HCT116 (cell line): ENCODE results near the gene ARHGEF39. TPM values are rescaled to one million over a fixed set of nuclear protein-coding genes. Genes with fewer than 3 reads are reported as not detected.

Experiments
- ATAC-seq: fragments of 200-7000 bp; cut with Tn5 transposase; 2 replicates; pipeline ENCODE4 v1.9.1; 2020; ENCODE audit warnings: mild to moderate bottlenecking, moderate library complexity
- BruUV-seq: library from RNA; stranded (reverse); fragments of 400-500 nt; replicated peaks from 2 replicates; lab custom pipeline; 2021; lab: Mats Ljungman, UMichigan
- CTCF ChIA-PET: fragments of 300-600 bp; sonication (Branson Sonifier 250); formaldehyde crosslinking; loops from one replicate; lab custom pipeline; 2021; ENCODE audit warnings: antibody characterized with exemption; lab: Charles Lee
- POLR2A ChIA-PET: fragments of 300-600, 350-600 bp; sonication (Branson Sonifier 250); formaldehyde crosslinking; loops from one replicate; lab custom pipeline; 2021; ENCODE audit warnings: antibody characterized with exemption; lab: Charles Lee
- RAD21 ChIA-PET, 2 experiments: fragments of 300-600 bp; sonication (Branson Sonifier 250); formaldehyde crosslinking; loops; one replicate each; lab custom pipeline; 2023; ENCODE audit warnings: low total read pairs in 2 of 2; ENCODE audit not compliant: uncharacterized antibody in 2 of 2, unreplicated experiment in 2 of 2, low non-redundant PET in 1 of 2; lab: Charles Lee
- DNase-seq: peaks from one replicate; pipeline ENCODE4 v3.0.0-alpha.2; 2010; ENCODE audit warnings: low read depth, low spot score
- H2AFZ ChIP-seq: fragments of 200-600 bp; shearing (Covaris generic), sonication (generic); 2 replicates; pipeline ENCODE4 v1.6.1; 2017; ENCODE audit warnings: low read depth, mixed run types, mixed read lengths, antibody characterized with exemption, low read length; ENCODE audit not compliant: poor library complexity, severe bottlenecking
- H3K27ac ChIP-seq: 2 replicates; pipeline ENCODE4 v1.5.1; 2012; ENCODE audit warnings: low read depth, low read length
- H3K27me3 ChIP-seq: fragments of 200-600 bp; sonication (generic); 2 replicates; pipeline ENCODE4 v1.6.1; 2016; ENCODE audit warnings: mixed run types, low read length, mixed read lengths; ENCODE audit not compliant: insufficient read depth
- H3K36me3 ChIP-seq, 2 experiments: fragments of 200-500 bp in 1 of 2; fragments of 200-600 bp in 1 of 2; sonication (Bioruptor generic) in 1 of 2; sonication (generic) in 1 of 2; 2 replicates each; pipeline versions ENCODE4 v1.5.1 to v1.6.1; 2014 to 2016; ENCODE audit warnings: low read length in 2 of 2, inconsistent platforms in 1 of 2, mixed read lengths in 1 of 2, mixed run types in 1 of 2; ENCODE audit not compliant: insufficient read depth in 2 of 2, control insufficient read depth in 1 of 2
- H3K4me1 ChIP-seq, 2 experiments: fragments of 200-600 bp in 1 of 2; sonication (generic) in 1 of 2; 2 replicates each; pipeline versions ENCODE4 v1.5.1 to v1.6.1; 2012 to 2017; ENCODE audit warnings: low read length in 2 of 2, inconsistent platforms in 1 of 2, mild to moderate bottlenecking in 1 of 2, mixed read lengths in 1 of 2, mixed run types in 1 of 2, moderate library complexity in 1 of 2; ENCODE audit not compliant: insufficient read depth in 2 of 2, control insufficient read depth in 1 of 2
- H3K4me2 ChIP-seq: fragments of 200-600 bp; sonication (generic); 2 replicates; pipeline ENCODE4 v1.6.1; 2017; ENCODE audit warnings: mixed run types, low read length, mixed read lengths
- H3K4me3 ChIP-seq, 2 experiments: fragments of 200-600 bp in 1 of 2; sonication (generic) in 1 of 2; replicated peaks in 1 of 2; 2 replicates each; pipeline ENCODE4 v1.5.1; 2011 to 2016; ENCODE audit warnings: low read length in 2 of 2, control low read depth in 1 of 2, low read depth in 1 of 2, mild to moderate bottlenecking in 1 of 2, mixed read lengths in 1 of 2, mixed run types in 1 of 2
- H3K79me2 ChIP-seq: fragments of 200-600 bp; sonication (generic); 2 replicates; pipeline ENCODE4 v1.6.1; 2017; ENCODE audit warnings: mild to moderate bottlenecking, mixed run types, low read length, moderate library complexity, mixed read lengths; ENCODE audit not compliant: insufficient read depth
- H3K9ac ChIP-seq: fragments of 200-600 bp; sonication (generic); 2 replicates; pipeline ENCODE4 v1.6.1; 2016; ENCODE audit warnings: low read length, mixed read lengths
- H3K9me2 ChIP-seq: fragments of 200-600 bp; sonication (generic), shearing (Covaris generic); 2 replicates; pipeline ENCODE4 v1.6.1; 2017; ENCODE audit warnings: mixed run types, mild to moderate bottlenecking, moderate library complexity; ENCODE audit not compliant: insufficient read depth
- H3K9me3 ChIP-seq, 2 experiments: fragments of 200-500 bp in 1 of 2; fragments of 200-600 bp in 1 of 2; sonication (Bioruptor generic) in 1 of 2; sonication (generic) in 1 of 2; 2 replicates each; pipeline ENCODE4 v1.6.1; 2014 to 2017; ENCODE audit warnings: low read length in 2 of 2, mixed read lengths in 2 of 2, inconsistent platforms in 1 of 2, low read depth in 1 of 2, mild to moderate bottlenecking in 1 of 2, mixed run types in 1 of 2, moderate library complexity in 1 of 2; ENCODE audit not compliant: control insufficient read depth in 1 of 2, insufficient read depth in 1 of 2
- H4K20me1 ChIP-seq: fragments of 200-600 bp; sonication (generic), shearing (Covaris generic); 2 replicates; pipeline ENCODE4 v1.6.1; 2017; ENCODE audit warnings: mixed run types, mild to moderate bottlenecking, moderate library complexity; ENCODE audit not compliant: insufficient read depth
- CEBPB ChIP-seq: IDR thresholded peaks from 2 replicates; pipeline ENCODE4 v1.6.1; 2012; ENCODE audit warnings: low read depth
- EGR1 ChIP-seq: IDR thresholded peaks from 2 replicates; pipeline ENCODE4 v1.6.1; 2012; ENCODE audit warnings: low read depth
- ELF1 ChIP-seq: IDR thresholded peaks from 2 replicates; pipeline ENCODE4 v1.6.1; 2012; ENCODE audit warnings: low read depth, borderline replicate concordance
- EZH2 ChIP-seq: fragments of 200-600 bp; sonication (generic); IDR thresholded peaks from 2 replicates; pipeline ENCODE4 v1.6.1; 2017; ENCODE audit warnings: antibody characterized with exemption, mixed run types
- MAX ChIP-seq: IDR thresholded peaks from 2 replicates; pipeline ENCODE4 v1.6.1; 2012
- RAD21 ChIP-seq: IDR thresholded peaks from 2 replicates; pipeline ENCODE4 v1.6.1; 2012; ENCODE audit warnings: low read depth, mild to moderate bottlenecking
- SP1 ChIP-seq: IDR thresholded peaks from 2 replicates; pipeline ENCODE4 v1.6.1; 2012; ENCODE audit warnings: low read depth
- TCF7L2 ChIP-seq: IDR thresholded peaks from 2 replicates; pipeline ENCODE4 v1.7.0; 2011; ENCODE audit warnings: borderline replicate concordance, inconsistent platforms; ENCODE audit not compliant: insufficient read depth, insufficient read length; ENCODE audit errors: extremely low read depth
- ZFX ChIP-seq: fragments of 450-650 bp; IDR thresholded peaks from 2 replicates; pipeline ENCODE4 v1.6.1; 2017
- intact Hi-C: fragments of 100-400 bp; cut with micrococcal nuclease; formaldehyde crosslinking; loops from 2 replicates; pipeline ENCODE4 v1.10.0; 2022
- total RNA-seq: library from RNA; stranded (reverse); gene quantifications from one replicate; pipeline ENCODE4 v1.2.1, GENCODE V29; 2021; ENCODE audit not compliant: unreplicated experiment

Gene ARHGEF39
- total RNA-seq, 1 experiment from 2014 or later, result 29.8 TPM

- no TSS peak for BruUV-seq
- no peak overlapping the region for H2AFZ ChIP-seq
- no peaks in the 10 kb centered on the region for H3K9me3 ChIP-seq
- H3K79me2 ChIP-seq, result no peaks in the 10 kb centered on the region
- peaks cover 6 to 29% of the 10 kb centered on the region in 2 experiments; a peak in 3 of 4 replicates for H3K4me1 ChIP-seq
- no peak overlapping the region for H3K4me2 ChIP-seq
- H4K20me1 ChIP-seq, result no peaks in the 10 kb centered on the region
- no peak overlapping the region for H3K27ac ChIP-seq
- H3K36me3 ChIP-seq, result no peaks in the 10 kb centered on the region
- intact Hi-C loops, result loop anchor here (10.0 kb wide), 1 partner anchor 535 kb away; the partner anchor contains the start of gene ATOSB
- no peak overlapping the region for H3K4me3 ChIP-seq
- DNase-seq (no peak), ATAC-seq (no peak)
- ChIA-PET POLR2A (no interaction called here), RAD21 (no interaction called here), CTCF (no interaction called here)
- TF ChIP-seq EZH2, result no peak
- no peak for TF ChIP-seq ELF1
- TF ChIP-seq SP1, result no peak
- TF ChIP-seq MAX, result no peak
- TF ChIP-seq CEBPB, result no peak
- TF ChIP-seq EGR1, result no peak
- no peak for TF ChIP-seq RAD21
- no peak for TF ChIP-seq ZFX
- no peak for TF ChIP-seq TCF7L2
- no peaks in the 10 kb centered on the region for H3K27me3 ChIP-seq
- no peak overlapping the region for H3K9ac ChIP-seq
- no peaks in the 10 kb centered on the region for H3K9me2 ChIP-seq
Measured at GRCh38 chr9:35649431-35650340, 15.3 kb downstream of the ARHGEF39 start.
